HepG2 (cell line): ENCODE data around the gene TGFBI. TPM values are rescaled to one million over a fixed set of nuclear protein-coding genes. Genes with fewer than 3 reads are reported as not detected.

Source experiments
- ASH2L ChIP-seq: fragments of 300-600, 200-600 bp; sonication (generic); IDR thresholded peaks from 2 replicates; pipeline ENCODE4 v1.7.0; 2017; ENCODE audit warnings: low read depth, mild to moderate bottlenecking, moderate library complexity, mixed read lengths, low read length; ENCODE audit not compliant: insufficient read length
- ATF4 ChIP-seq, 2 experiments: fragments of 450-650 bp in 1 of 2; sonication (generic) in 1 of 2; formaldehyde crosslinking; IDR thresholded peaks; 2 replicates each; pipeline versions ENCODE4 v1.5.0 to v1.8.0; 2020 to 2022; ENCODE audit warnings: mild to moderate bottlenecking in 1 of 2, missing genetic modification reagents in 1 of 2
- EEA1 ChIP-seq: sonication (generic); formaldehyde crosslinking; IDR thresholded peaks from 2 replicates; pipeline ENCODE4 v1.5.1; 2020; ENCODE audit warnings: mild to moderate bottlenecking, missing genetic modification reagents, borderline replicate concordance
- JARID2 ChIP-seq: sonication (generic); formaldehyde crosslinking; IDR thresholded peaks from 2 replicates; pipeline ENCODE4 v1.8.1; 2023; ENCODE audit warnings: missing genetic modification reagents, inconsistent platforms; ENCODE audit not compliant: insufficient replicate concordance
- KLF16 ChIP-seq, 2 experiments: sonication (generic) in 1 of 2; formaldehyde crosslinking in 1 of 2; IDR thresholded peaks; 2 replicates each; pipeline versions ENCODE4 v1.6.1 to v1.8.0; 2016 to 2023; ENCODE audit warnings: missing genetic modification reagents in 2 of 2, missing compliant biosample characterization in 1 of 2
- NR2F1 ChIP-seq, 2 experiments: fragments of 450-650 bp in 1 of 2; formaldehyde crosslinking in 1 of 2; IDR thresholded peaks; 2 replicates each; pipeline versions ENCODE4 v1.5.0 to v1.6.1; 2016 to 2020; ENCODE audit warnings: mild to moderate bottlenecking in 1 of 2, missing compliant biosample characterization in 1 of 2, missing genetic modification reagents in 1 of 2, moderate library complexity in 1 of 2
- PHF5A ChIP-seq: IDR thresholded peaks from one replicate; pipeline ENCODE4 v1.6.1; 2018; ENCODE audit warnings: low read depth, missing genetic modification reagents; ENCODE audit not compliant: unreplicated experiment
- PRDM4 ChIP-seq: sonication (generic); formaldehyde crosslinking; IDR thresholded peaks from 2 replicates; pipeline ENCODE4 v1.9.0; 2021; ENCODE audit warnings: missing genetic modification reagents, borderline replicate concordance
- RXRB ChIP-seq: IDR thresholded peaks from 2 replicates; pipeline ENCODE4 v1.6.1; 2016; ENCODE audit warnings: borderline replicate concordance, missing genetic modification reagents, missing compliant biosample characterization
- SALL1 ChIP-seq: sonication (generic); formaldehyde crosslinking; IDR thresholded peaks from 2 replicates; pipeline ENCODE4 v1.8.0; 2022; ENCODE audit warnings: mild to moderate bottlenecking, missing genetic modification reagents
- SRY ChIP-seq: sonication (generic); formaldehyde crosslinking; IDR thresholded peaks from 2 replicates; pipeline ENCODE4 v1.8.0; 2022; ENCODE audit warnings: mild to moderate bottlenecking, missing genetic modification reagents
- TFE3 ChIP-seq: IDR thresholded peaks from 2 replicates; pipeline ENCODE4 v1.6.1; 2016
- ZBTB21 ChIP-seq: sonication (generic); formaldehyde crosslinking; IDR thresholded peaks from 2 replicates; pipeline ENCODE4 v1.4.0; 2020; ENCODE audit warnings: missing genetic modification reagents
- ZBTB26 ChIP-seq: IDR thresholded peaks from 2 replicates; pipeline ENCODE4 v1.6.1; 2016; ENCODE audit warnings: missing compliant biosample characterization, missing genetic modification reagents, borderline replicate concordance
- ZBTB43 ChIP-seq: sonication (generic); formaldehyde crosslinking; conservative IDR thresholded peaks from 2 replicates; pipeline ENCODE4 v1.4.0; 2020; ENCODE audit warnings: missing genetic modification reagents
- ZNF3 ChIP-seq: IDR thresholded peaks from 2 replicates; pipeline ENCODE4 v1.7.0; 2017; ENCODE audit warnings: inconsistent platforms
- polyA plus RNA-seq, 8 experiments: library from polyadenylated mRNA; depleted of rRNA in 3 of 8; stranded (reverse) in 7 of 8; unstranded in 1 of 8; fragments of >200 nt; fragmentation: Illumina TruSeq in 4 of 8; extraction: Trizol in 4 of 8; gene quantifications; 2 replicates each; pipeline versions ENCODE4 v1.2.1 to v1.2.3, GENCODE V29; 2011 to 2016; ENCODE audit warnings: low read depth in 4 of 8, missing spikeins in 1 of 8, mixed read lengths in 1 of 8; ENCODE audit not compliant: insufficient read depth in 1 of 8
- total RNA-seq, 5 experiments: library from RNA; depleted of rRNA; stranded (reverse); fragments of >200 nt; fragmentation: Illumina TruSeq; extraction: Trizol; gene quantifications; 2 replicates each; pipeline ENCODE4 v1.2.3, GENCODE V29; 2016; ENCODE audit warnings: low read depth in 1 of 5
- TF ChIP-seq, protein P1 (sequence below): sonication (generic); formaldehyde crosslinking; IDR thresholded peaks from 2 replicates; pipeline ENCODE4 v1.5.0; 2020; ENCODE audit warnings: mild to moderate bottlenecking, missing genetic modification reagents

Gene TGFBI
- total and polyA plus RNA-seq, 2 of the 13 experiments (the other 11 are each of a cell fraction or from before 2014, with no cell fraction given), result 275 to 457 TPM

GRCh38 chr5:136053336-136054141 is 24.8 kb downstream of the TGFBI start (continued):
- TF ChIP-seq EEA1 (CRISPR knock-in tag), result no peak
- peak; percentile 77 for TF ChIP-seq PHF5A (CRISPR knock-in tag)
- TF ChIP-seq SRY, result 0 out of 2 replicates have a peak, but pooled peaks have one; percentile 33
- TF ChIP-seq SALL1 (CRISPR knock-in tag), result peak; percentile 97
- TF ChIP-seq, protein P1, sequence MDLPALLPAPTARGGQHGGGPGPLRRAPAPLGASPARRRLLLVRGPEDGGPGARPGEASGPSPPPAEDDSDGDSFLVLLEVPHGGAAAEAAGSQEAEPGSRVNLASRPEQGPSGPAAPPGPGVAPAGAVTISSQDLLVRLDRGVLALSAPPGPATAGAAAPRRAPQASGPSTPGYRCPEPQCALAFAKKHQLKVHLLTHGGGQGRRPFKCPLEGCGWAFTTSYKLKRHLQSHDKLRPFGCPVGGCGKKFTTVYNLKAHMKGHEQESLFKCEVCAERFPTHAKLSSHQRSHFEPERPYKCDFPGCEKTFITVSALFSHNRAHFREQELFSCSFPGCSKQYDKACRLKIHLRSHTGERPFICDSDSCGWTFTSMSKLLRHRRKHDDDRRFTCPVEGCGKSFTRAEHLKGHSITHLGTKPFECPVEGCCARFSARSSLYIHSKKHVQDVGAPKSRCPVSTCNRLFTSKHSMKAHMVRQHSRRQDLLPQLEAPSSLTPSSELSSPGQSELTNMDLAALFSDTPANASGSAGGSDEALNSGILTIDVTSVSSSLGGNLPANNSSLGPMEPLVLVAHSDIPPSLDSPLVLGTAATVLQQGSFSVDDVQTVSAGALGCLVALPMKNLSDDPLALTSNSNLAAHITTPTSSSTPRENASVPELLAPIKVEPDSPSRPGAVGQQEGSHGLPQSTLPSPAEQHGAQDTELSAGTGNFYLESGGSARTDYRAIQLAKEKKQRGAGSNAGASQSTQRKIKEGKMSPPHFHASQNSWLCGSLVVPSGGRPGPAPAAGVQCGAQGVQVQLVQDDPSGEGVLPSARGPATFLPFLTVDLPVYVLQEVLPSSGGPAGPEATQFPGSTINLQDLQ (CRISPR knock-in tag), result no peak
- peak; percentile 99 for TF ChIP-seq ASH2L
- no peak for TF ChIP-seq PRDM4
- TF ChIP-seq ZBTB26 (CRISPR knock-in tag), result peak; percentile 83
- TF ChIP-seq JARID2, result no peak
- TF ChIP-seq ZNF3 (CRISPR knock-in tag), result 0 out of 2 replicates have a peak, but pooled peaks have one; percentile 69
- peak; percentile 98 for TF ChIP-seq TFE3 (CRISPR knock-in tag)
- TF ChIP-seq ATF4 (CRISPR knock-in tag; IDR thresholded peaks at IDR 0.05), result peak in 1 of 2 experiments; percentile 91; a peak in 2 of 4 replicates
- TF ChIP-seq ZBTB21 (CRISPR knock-in tag), result peak; percentile 77; the same call in 1 of the 2 replicates
- TF ChIP-seq NR2F1 (CRISPR knock-in tag; IDR thresholded peaks at IDR 0.05), result peak; percentile 52 to 62; a peak in 3 of 4 replicates
- peak in 1 of 2 experiments; percentile 84; a peak in 2 of 4 replicates for TF ChIP-seq KLF16 (CRISPR knock-in tag; IDR thresholded peaks at IDR 0.05)
- TF ChIP-seq ZBTB43, result peak; percentile 83
- TF ChIP-seq RXRB (CRISPR knock-in tag), result peak; percentile 96
